SK-N-SH (cell line): ENCODE data around the gene OR2T35. TPM values are rescaled to one million over a fixed set of nuclear protein-coding genes. Genes with fewer than 3 reads are reported as not detected.
A peak's percentile ranks its signal among the peaks of the same experiment; 100 is the strongest.

Source experiments
- CTCF ChIA-PET: fragments of 300-600, 350-600 bp; formaldehyde crosslinking; extraction: SDS; loops from one replicate; lab custom pipeline; 2021; lab: Yijun Ruan, JAX
- POLR2A ChIA-PET: fragments of 350-600 bp; sonication (Branson Sonifier 250); formaldehyde crosslinking; extraction: SDS; loops from one replicate; lab custom pipeline; 2020; ENCODE audit warnings: antibody characterized with exemption, inconsistent platforms; lab: Yijun Ruan, JAX
- DNase-seq: peaks from one replicate; pipeline ENCODE4 v3.0.0; 2012
- H2AFZ ChIP-seq: fragments of 200-600 bp; sonication (generic); 2 replicates; pipeline ENCODE4 v1.8.1; 2016; ENCODE audit warnings: antibody characterized with exemption, mild to moderate bottlenecking, low read depth
- H3F3A ChIP-seq: fragments of 200-600 bp; sonication (generic); replicated peaks from 2 replicates; pipeline ENCODE3; 2016; ENCODE audit warnings: antibody characterized with exemption, mild to moderate bottlenecking; ENCODE audit not compliant: insufficient read depth
- H3K27ac ChIP-seq, 2 experiments: fragments of 200-500 bp in 1 of 2; fragments of 200-600 bp in 1 of 2; sonication (Bioruptor generic) in 1 of 2; sonication (generic), shearing (Covaris generic) in 1 of 2; 2 replicates each; pipeline versions ENCODE4 v1.5.1 to v1.6.1; 2014 to 2016; ENCODE audit warnings: low read depth in 2 of 2, inconsistent platforms in 1 of 2, low read length in 1 of 2, mild to moderate bottlenecking in 1 of 2, mixed read lengths in 1 of 2
- H3K27me3 ChIP-seq: fragments of 200-600 bp; sonication (generic), shearing (Covaris generic); 2 replicates; pipeline ENCODE4 v1.6.1; 2016; ENCODE audit warnings: mixed run types; ENCODE audit not compliant: insufficient read depth
- H3K36me3 ChIP-seq, 2 experiments: fragments of 200-500 bp in 1 of 2; fragments of 200-600 bp in 1 of 2; sonication (Bioruptor generic) in 1 of 2; sonication (generic) in 1 of 2; replicated peaks in 1 of 2; 2 replicates each; pipeline versions ENCODE3 to v1.5.1; 2014 to 2016; ENCODE audit warnings: low read length in 1 of 2, mild to moderate bottlenecking in 1 of 2; ENCODE audit not compliant: insufficient read depth in 2 of 2, control insufficient read depth in 1 of 2
- H3K4me1 ChIP-seq, 2 experiments: fragments of 200-500 bp in 1 of 2; fragments of 200-600 bp in 1 of 2; sonication (Bioruptor generic) in 1 of 2; sonication (generic), shearing (Covaris generic) in 1 of 2; 2 replicates each; pipeline versions ENCODE4 v1.5.1 to v1.6.1; 2014 to 2016; ENCODE audit warnings: low read depth in 1 of 2, low read length in 1 of 2, mixed run types in 1 of 2; ENCODE audit not compliant: insufficient read depth in 2 of 2, control insufficient read depth in 1 of 2
- H3K4me2 ChIP-seq: fragments of 200-600 bp; sonication (generic), shearing (Covaris generic); 2 replicates; pipeline ENCODE4 v1.6.1; 2017; ENCODE audit warnings: mixed run types
- H3K4me3 ChIP-seq, 2 experiments: fragments of 200-500 bp in 1 of 2; fragments of 200-600 bp in 1 of 2; sonication (Bioruptor generic) in 1 of 2; sonication (generic), shearing (Covaris generic) in 1 of 2; 2 replicates each; pipeline versions ENCODE4 v1.5.1 to v1.8.1; 2014 to 2016; ENCODE audit warnings: low read depth in 2 of 2, inconsistent platforms in 1 of 2, low read length in 1 of 2, mild to moderate bottlenecking in 1 of 2, mixed read lengths in 1 of 2, moderate library complexity in 1 of 2
- H3K79me2 ChIP-seq: fragments of 200-600 bp; sonication (generic); 2 replicates; pipeline ENCODE4 v1.8.1; 2017; ENCODE audit warnings: mild to moderate bottlenecking; ENCODE audit not compliant: insufficient read depth
- H3K9ac ChIP-seq: fragments of 200-600 bp; sonication (generic); 2 replicates; pipeline ENCODE4 v1.6.1; 2017; ENCODE audit warnings: mixed run types
- H3K9me2 ChIP-seq: fragments of 200-600 bp; sonication (generic); 2 replicates; pipeline ENCODE4 v1.6.1; 2017; ENCODE audit warnings: mixed run types
- H3K9me3 ChIP-seq: fragments of 200-600 bp; sonication (generic); 2 replicates; pipeline ENCODE4 v1.6.1; 2017; ENCODE audit warnings: mixed run types, mild to moderate bottlenecking, moderate library complexity
- H4K20me1 ChIP-seq: fragments of 200-600 bp; sonication (generic); 2 replicates; pipeline ENCODE4 v1.6.1; 2017; ENCODE audit warnings: mild to moderate bottlenecking, mixed run types; ENCODE audit not compliant: insufficient read depth
- CHD2 ChIP-seq: fragments of 150-350 bp; IDR thresholded peaks from 2 replicates; pipeline ENCODE4 v1.6.1; 2018; ENCODE audit warnings: low read length; ENCODE audit not compliant: partially characterized antibody
- CTCF ChIP-seq: fragments of 200-600 bp; sonication (generic); IDR thresholded peaks from 2 replicates; pipeline ENCODE4 v1.6.1; 2017; ENCODE audit warnings: antibody characterized with exemption, mild to moderate bottlenecking, moderate library complexity
- EP300 ChIP-seq, 2 experiments: IDR thresholded peaks; 2 replicates each; pipeline versions ENCODE4 v1.4.0 to v1.6.1; 2012; ENCODE audit warnings: borderline replicate concordance in 1 of 2, low read depth in 1 of 2, low read length in 1 of 2
- FOSL2 ChIP-seq: IDR thresholded peaks from 2 replicates; pipeline ENCODE4 v1.4.0; 2012; ENCODE audit warnings: low read depth, mild to moderate bottlenecking, moderate library complexity, borderline replicate concordance
- FOXM1 ChIP-seq: IDR thresholded peaks from 2 replicates; pipeline ENCODE4 v1.4.0; 2012; ENCODE audit warnings: low read depth, mild to moderate bottlenecking
- GABPA ChIP-seq: IDR thresholded peaks from 2 replicates; pipeline ENCODE4 v1.4.0; 2012; ENCODE audit warnings: low read depth, mild to moderate bottlenecking
- IRF3 ChIP-seq: fragments of 150-350 bp; IDR thresholded peaks from 2 replicates; pipeline ENCODE4 v1.6.1; 2016; ENCODE audit warnings: mild to moderate bottlenecking, low read depth, low read length
- JUND ChIP-seq: IDR thresholded peaks from 2 replicates; pipeline ENCODE4 v1.4.0; 2012
- MAX ChIP-seq: IDR thresholded peaks from 2 replicates; pipeline ENCODE4 v1.4.0; 2012; ENCODE audit warnings: low read depth
- MXI1 ChIP-seq: IDR thresholded peaks from 2 replicates; pipeline ENCODE4 v1.6.1; 2012; ENCODE audit warnings: mild to moderate bottlenecking, low read depth, low read length, improper control_type of control experiment
- NFIC ChIP-seq: IDR thresholded peaks from 2 replicates; pipeline ENCODE4 v1.4.0; 2012; ENCODE audit warnings: borderline replicate concordance
- RAD21 ChIP-seq: IDR thresholded peaks from 2 replicates; pipeline ENCODE4 v1.6.1; 2012; ENCODE audit warnings: mild to moderate bottlenecking, low read length
- RCOR1 ChIP-seq: fragments of 150-350 bp; IDR thresholded peaks from 2 replicates; pipeline ENCODE4 v1.6.1; 2017; ENCODE audit warnings: antibody characterized with exemption, low read length
- REST ChIP-seq: IDR thresholded peaks from 2 replicates; pipeline ENCODE4 v1.6.1; 2012; ENCODE audit warnings: mild to moderate bottlenecking, low read depth, low read length, moderate library complexity
- RFX5 ChIP-seq: IDR thresholded peaks from 2 replicates; pipeline ENCODE4 v1.6.1; 2012; ENCODE audit warnings: mild to moderate bottlenecking, improper control_type of control experiment, low read length
- RXRA ChIP-seq: IDR thresholded peaks from 2 replicates; pipeline ENCODE4 v1.4.0; 2012; ENCODE audit warnings: low read depth, mild to moderate bottlenecking, borderline replicate concordance
- SIN3A ChIP-seq: IDR thresholded peaks from 2 replicates; pipeline ENCODE4 v1.6.1; 2012; ENCODE audit warnings: low read depth, mild to moderate bottlenecking, low read length, moderate library complexity, borderline replicate concordance
- TCF12 ChIP-seq: IDR thresholded peaks from 2 replicates; pipeline ENCODE4 v1.4.0; 2012
- USF2 ChIP-seq: fragments of 150-350 bp; IDR thresholded peaks from 2 replicates; pipeline ENCODE4 v1.6.1; 2017; ENCODE audit warnings: antibody characterized with exemption, low read length, low read depth, borderline replicate concordance
- ZBTB33 ChIP-seq: IDR thresholded peaks from 2 replicates; pipeline ENCODE4 v1.4.0; 2012; ENCODE audit warnings: low read depth, borderline replicate concordance
- WGBS: methylation state at CpG from one replicate; pipeline ENCODE4 v1.1.6; 2017; ENCODE audit warnings: low lambda C conversion rate; 5-methylcytosine and 5-hydroxymethylcytosine counted together
- polyA plus RNA-seq, 3 experiments: library from polyadenylated mRNA; depleted of rRNA; stranded (reverse); fragments of >200 nt; gene quantifications; 2 replicates each; pipeline ENCODE4 v1.2.3, GENCODE V29; 2012

Gene OR2T35
- polyA plus RNA-seq, 1 of the 3 experiments (the other 2 are of a cell fraction), result not detected

GRCh38 chr1:248627971-248628844 lies 16.9 kb downstream of the OR2T35 start:
- Histone ChIP-seq H3K79me2 (no peaks in the 10 kb centered on the region), H3K9ac (no peak overlapping the region), H3K9me3 (no peaks in the 10 kb centered on the region), H3K36me3 (no peaks in the 10 kb centered on the region), H3K9me2 (no peaks in the 10 kb centered on the region)
- CTCF ChIA-PET, result interaction anchor here (9.2 kb wide), 1 partner anchor 180 kb away, joined by 122 read pairs; no protein-coding TSS in a partner anchor
- TF ChIP-seq CHD2 (no peak), SIN3A (no peak), RCOR1 (no peak), TCF12 (no peak), REST (no peak), NFIC (no peak), IRF3 (no peak), EP300 (IDR thresholded peaks at IDR 0.05; ENCODE audit: borderline replicate concordance in 1 of 2, low read depth in 1 of 2, low read length in 1 of 2) (no peak), ZBTB33 (no peak), FOSL2 (no peak), RXRA (no peak), RFX5 (no peak), CTCF (no peak), MXI1 (no peak), USF2 (no peak), MAX (no peak), FOXM1 (no peak), GABPA (no peak), JUND (no peak), RAD21 (no peak)
- TF ChIP-seq, all 33 proteins: peak for 0
- peaks cover 4% of the 10 kb centered on the region; the same call in 1 of the 2 replicates for H3K27me3 ChIP-seq
- H3K27ac ChIP-seq, result no peak overlapping the region
- H2AFZ ChIP-seq, result peak overlapping the region; percentile 37; the same call in 1 of the 2 replicates
- no peak for DNase-seq
- H3K4me1 ChIP-seq, result no peaks in the 10 kb centered on the region
- H4K20me1 ChIP-seq, result no peaks in the 10 kb centered on the region
- 5% methylated on average over 9 of the region's 9 CpGs for WGBS
- H3K4me3 ChIP-seq, result no peak overlapping the region
- no peaks in the 10 kb centered on the region for H3F3A ChIP-seq
- POLR2A ChIA-PET, result no interaction called here
- no peak overlapping the region for H3K4me2 ChIP-seq
